Left renal pelvis (tissue), 4 donors: ENCODE measurements around the gene OR1M1. TPM values are rescaled to one million over a fixed set of nuclear protein-coding genes. Genes with fewer than 3 reads are reported as not detected.

Experiments
- DNase-seq, 4 donors: peaks; one replicate each; pipeline ENCODE4 v3.0.0-alpha.2; 2013; ENCODE audit warnings: low read depth in 4 of 4, low spot score in 3 of 4
- polyA plus RNA-seq, 4 donors: library from polyadenylated mRNA; unstranded; fragments of 120-200 nt; gene quantifications; one replicate each; pipeline ENCODE4 v1.2.1, GENCODE V29; 2013; ENCODE audit not compliant: insufficient read length in 4 of 4

The OR1M1 gene
- polyA plus RNA-seq, 4 donors = 0.05 to 0.09 (median 0.07) TPM; not detected in 1

DNA sequence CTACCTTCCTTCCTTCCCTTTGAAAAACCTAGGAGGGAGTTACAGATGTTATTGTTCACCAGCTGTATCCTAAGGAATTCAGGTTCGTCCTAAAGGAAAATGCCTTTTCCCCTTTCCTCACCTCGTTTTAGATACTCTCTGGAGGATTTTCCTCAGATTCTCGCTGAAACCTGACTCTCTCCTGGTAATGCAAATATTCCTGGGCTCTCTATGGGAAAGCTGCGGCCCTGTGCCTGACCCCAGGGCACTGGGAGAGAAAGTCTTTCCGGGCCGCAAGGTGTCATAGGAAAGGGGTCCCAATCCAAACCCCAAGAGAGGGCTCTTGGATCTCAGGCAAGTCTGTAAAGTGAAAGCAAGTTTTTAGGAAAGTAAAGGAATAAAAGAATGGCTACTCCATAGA, 13.1 kb upstream of the OR1M1 start:
- no peak for DNase-seq

DNA sequence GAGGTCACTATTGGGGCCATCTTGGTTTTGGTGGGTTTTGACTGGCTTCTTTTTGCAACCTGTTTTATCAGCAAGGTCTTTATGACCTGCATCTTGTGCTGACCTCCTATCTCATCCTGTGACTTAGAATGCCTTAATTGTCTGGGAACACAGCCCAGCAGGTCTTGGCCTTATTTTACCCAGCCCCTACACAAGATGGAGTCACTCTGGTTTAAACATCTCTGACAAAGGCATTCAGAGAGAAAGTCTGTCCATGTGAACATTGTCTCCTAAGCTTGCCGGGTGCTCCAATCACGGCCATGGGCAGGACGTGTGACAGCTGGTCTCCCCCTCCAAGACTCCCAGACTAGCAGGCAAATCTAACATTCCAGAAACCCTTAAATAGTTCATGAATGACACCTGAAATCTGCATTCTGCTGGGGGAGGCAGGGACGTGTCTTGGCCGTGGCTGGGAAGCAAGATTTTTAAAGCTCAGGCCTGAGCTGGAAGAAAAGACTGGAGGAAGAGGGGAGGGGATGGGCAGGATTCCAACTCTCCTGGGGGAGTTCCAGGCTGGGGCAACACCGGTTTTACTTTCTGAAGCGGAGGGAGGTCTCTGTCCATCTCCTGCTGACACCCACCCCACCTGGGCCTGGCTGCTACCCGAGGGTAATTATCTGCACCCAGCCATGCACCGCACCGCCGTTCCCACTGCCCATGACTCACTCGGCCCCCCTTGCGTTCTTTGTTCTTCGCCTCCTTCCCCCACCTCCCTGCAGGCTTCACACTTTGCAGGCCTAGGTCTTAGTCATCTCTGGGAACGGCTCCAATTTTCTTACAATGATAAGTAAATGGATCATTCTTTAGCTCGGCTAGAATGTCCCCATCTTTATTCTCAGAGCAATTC, 11.6 kb upstream of the OR1M1 start:
- DNase-seq = peak in 3 of 4 donors; percentile 55 to 74 (median 62)

DNA sequence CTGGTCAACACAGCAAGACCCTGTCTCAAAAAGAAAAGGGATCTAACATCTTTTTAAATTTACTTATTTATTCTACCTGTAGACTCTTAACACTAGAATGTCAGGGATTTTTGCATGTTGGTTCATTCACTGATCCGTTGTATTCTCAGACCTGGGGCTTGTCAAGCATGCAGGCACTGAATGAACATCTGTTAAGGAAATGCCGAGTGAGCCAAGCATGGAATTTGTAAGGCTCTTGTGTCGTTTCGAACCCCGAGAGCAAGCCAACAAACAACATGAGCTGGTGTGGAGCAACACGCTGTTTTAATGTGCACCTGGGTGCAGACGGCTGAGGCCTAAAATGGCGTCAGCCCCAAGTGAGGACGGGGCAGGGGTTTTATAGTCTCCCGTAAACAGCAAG, 10.0 kb upstream of the OR1M1 start:
- no peak for DNase-seq

DNA sequence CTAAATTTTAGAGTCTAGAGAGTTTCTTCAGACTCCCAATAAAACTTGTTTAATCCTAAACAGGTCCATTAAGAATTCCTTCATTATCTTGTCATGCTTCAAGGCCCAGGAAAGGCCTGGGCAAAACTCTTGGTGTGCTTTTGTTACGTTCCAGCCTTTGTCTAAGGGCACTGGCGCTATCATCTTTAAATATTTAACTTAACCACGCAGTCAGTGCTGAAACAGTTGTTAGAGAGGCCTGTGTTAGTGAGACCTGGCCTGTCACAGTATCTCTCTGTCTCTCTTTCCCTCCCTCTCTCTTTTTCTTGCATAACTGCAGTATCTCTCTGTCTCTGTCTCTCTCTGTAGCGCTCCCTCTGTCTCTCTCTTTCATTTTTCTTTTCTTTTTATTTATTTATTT, 8.2 kb upstream of the OR1M1 start:
- DNase-seq = no peak

DNA sequence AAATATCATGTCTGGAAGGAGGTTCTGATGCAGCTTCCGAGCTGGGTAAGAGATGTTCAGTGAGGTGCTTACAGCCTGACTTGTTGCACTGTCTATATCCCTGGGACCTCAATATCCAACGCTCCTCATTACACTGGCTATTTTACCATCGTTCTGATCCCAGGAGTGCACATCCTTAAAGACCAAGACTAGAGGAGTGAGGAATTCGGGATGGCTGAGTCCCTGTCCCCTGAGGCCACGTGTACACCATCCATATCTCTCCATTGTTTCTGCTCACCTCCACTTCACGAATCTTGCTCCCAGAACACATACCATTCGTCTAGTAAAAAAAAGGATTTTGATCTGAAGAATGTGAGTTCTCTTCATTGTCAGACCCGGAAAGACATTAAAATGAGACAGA, 20.5 kb downstream of the OR1M1 start, which contains the start of gene OR7G2:
Gene OR7G2 (minus strand): TSS at position 101 of the 400 bp plus-strand sequence. CDS start 4,232 bp downstream, outside the sequence.
- DNase-seq = no peak

DNA sequence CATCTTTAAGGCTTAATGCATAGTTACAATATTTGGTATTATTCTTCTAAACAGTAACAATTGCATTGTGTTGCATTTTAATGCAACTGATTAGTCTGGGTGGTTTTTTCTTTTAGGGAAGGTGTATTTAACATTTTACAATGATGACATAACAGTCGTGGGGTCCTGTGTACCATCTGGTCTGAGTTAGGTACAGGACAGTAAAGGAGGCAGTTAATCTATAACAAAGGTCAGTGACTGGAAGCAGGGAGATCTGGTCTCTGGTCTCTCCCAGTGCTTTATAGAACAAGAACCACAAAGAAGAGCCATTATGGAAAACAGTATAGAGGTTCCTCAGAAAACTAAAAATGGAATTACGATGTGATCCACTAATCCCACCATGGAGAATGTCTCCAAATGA, 23.1 kb downstream of the OR1M1 start:
- no peak for DNase-seq

DNA sequence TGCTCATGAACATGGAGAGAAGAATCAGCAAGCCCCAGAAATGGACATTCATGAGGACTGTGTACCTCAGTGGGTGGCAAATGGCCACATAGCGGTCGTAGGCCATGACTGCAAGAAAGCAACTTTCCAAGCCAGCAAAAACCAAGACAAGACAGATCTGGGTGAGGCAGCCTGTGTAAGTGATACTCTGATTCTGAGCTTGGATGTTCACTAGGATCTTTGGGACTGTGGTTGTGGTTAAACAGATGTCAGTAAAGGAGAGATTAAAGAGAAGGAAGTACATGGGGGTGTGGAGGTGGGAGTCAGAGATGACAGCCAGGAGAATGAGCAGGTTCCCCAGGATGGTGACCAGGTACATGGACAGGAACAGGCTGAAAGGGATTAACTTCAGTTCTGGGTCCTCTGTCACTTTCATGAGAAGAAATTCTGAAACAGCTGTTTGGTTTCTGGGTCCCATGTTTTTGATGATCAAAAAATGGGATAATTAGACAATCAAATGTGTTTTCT, 28.5 kb downstream of the OR1M1 start, which contains the start of gene OR7G1:
Gene OR7G1 (minus strand): TSS at position 457 of the 507 bp plus-strand sequence. CDS start 0 bp downstream, at position 457.
- DNase-seq = no peak

DNA sequence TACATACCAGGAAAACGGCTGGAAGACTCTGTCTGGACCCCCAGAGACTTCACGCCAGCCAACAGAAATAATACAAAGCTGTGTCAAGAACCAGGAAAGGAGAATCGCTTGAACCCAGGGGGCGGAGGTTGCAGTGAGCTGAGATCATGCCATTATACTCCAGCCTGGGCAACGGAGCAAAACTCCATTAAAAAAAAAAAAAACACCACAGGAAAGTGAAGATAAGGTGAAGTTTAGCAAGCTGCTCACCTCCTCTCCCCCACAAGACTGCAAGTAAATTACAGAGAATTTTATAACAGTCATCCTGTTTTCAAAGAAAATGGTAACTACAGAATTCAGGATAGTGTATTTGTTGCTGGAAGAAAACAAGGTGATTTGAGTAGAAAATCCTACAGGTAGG, 29.7 kb downstream of the OR1M1 start:
- no peak for DNase-seq

DNA sequence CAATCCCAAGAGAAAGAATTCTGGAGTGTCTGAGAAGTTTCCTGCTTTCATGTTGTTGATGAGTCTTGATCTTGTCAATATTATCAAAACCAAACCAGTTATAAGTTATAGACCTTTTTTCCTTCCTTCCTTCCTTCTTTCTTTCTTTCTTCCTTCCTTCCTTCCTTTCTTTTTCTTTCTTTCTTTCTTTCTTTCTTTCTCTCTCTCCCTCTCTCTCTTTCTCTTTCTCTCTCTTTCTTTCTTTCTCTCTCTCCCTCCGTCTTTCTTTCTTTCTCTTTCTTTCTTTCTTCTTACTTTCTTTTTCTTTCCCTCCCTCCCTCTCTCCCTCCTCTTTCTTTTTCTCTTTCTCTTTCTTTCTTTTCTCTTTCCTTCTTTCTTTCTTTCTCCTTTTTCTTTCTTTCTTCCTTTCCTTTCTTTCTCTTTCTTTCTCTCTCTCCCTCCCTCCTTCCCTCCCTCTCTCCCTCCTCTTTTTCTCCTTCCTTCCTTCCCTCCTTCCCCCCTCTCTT, 40.1 kb downstream of the OR1M1 start, which contains the start of gene OR7G3:
Gene OR7G3 (minus strand): TSS at position 51 of the 506 bp plus-strand sequence. CDS start 0 bp downstream, at position 51.
- DNase-seq = no peak

DNA sequence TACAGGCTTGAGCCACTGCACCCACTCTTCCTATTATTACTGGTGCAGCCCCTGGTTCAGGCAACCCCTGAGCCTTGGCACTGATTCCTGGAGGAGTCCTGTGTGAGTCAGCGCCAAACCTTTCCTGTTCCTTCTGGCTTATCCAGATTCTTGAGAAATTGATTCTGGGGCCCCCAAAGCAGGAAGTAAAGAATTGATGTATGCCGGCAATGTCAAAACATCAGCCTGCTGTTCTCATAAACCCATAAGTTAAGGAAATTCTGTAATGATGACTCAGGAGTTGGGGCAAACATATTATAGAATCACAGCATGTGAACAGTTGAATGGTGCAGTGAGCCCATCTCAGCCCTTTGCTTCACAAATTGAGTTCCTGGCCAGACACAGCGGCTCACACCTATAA, 41.3 kb downstream of the OR1M1 start:
- no peak for DNase-seq

DNA sequence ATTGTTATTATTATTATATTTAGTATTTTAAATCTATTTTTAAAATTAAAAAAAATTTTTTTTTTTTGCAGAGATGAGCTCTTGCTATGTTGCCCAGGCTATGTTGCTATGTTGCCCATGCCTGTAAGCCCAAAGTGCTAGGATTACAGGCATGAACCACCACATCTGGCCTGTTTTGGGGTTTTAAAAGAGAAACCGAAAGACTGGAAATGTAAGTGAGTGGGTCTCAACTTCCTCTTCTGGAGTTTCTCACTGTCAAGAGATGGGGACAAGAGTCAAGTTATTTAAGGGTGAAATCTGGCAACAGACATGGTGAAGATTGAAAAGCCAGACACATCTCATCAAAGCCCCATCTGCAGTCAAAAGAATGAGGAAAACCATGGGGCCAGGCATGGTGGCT, 44.1 kb downstream of the OR1M1 start:
- DNase-seq = no peak

DNA sequence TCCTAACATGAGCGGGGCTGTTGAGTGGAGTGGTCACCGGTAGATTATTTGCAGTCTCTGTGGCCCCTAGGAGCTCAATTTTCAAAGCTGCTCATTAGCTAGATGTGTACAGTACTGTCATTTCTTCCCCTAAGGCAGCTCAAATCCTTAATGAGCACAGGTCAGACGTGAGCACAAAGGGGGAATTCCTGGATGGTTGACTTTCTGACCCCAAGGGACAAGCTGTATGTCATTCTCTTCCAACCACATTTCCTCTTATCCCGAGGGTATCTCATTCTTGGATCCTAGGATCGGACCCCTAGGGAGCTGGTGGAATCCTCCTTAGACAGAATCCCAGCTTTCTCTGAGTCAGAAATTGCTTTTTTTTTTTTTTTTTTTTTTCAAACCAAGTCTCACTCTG, 45.6 kb downstream of the OR1M1 start:
- no peak for DNase-seq

DNA sequence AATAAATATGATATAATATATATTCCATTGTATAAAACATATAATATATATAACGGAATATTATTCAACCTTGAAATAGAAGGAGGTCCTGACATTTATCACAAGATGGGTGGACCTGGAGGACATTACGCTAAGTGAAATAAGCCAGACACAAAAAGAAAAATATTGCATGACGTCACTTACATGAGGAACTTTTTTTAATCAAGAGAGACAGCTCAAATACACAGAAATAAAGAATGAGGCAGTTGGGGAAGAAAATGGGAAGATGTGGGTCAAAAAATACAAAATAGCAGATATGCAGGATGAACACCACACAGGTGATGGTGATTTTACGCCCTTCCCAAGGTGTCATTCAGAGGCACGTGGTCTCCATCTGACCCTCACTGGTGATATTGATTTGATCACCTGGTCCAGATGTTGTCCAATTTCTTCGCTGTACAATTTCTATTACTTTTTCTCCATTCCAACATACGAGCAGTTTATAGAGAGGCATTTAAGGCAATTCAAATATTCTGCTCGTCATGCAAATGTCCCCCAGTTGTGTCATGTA, 52.8 kb downstream of the OR1M1 start:
- no peak for DNase-seq

DNA sequence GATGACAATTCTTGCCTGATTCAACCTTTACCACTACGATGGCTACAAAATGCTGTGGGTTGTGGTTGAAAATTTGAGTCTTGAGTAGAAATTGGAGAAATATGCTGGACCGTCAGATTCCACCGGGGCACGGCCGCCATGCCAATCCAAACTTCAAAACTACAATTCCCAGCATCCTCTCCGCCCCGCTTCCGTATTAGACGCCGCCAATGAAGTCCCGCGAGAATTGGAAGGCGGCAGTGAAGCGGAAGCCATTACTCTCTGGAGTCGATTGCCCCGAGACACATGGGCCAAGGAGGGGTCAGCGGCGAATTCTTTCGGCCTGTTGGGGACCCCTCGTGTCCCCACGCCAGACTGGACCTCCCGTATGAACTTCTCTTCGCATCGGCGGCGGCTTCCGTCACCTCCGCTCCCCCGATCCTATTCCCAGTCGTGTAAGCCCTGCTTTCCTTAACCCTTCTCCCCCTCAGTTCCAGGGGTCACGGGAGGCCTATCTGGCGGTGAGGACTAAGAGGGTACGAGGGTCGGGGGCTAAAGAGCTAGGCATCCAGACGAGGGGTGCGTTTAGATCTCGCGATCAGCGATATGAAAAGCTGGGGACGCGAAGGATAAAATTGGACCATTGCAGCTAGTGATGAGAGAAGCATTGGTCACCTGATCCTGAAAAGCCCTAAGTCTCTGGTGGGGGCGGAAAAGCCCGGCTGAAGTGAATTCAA, 53.5 kb downstream of the OR1M1 start, which contains the start of gene ZNF317:
Gene ZNF317 (plus strand): TSS at position 239 of the 716 bp plus-strand sequence. CDS start 15,620 bp downstream, outside the sequence.
- DNase-seq = peak; percentile 84 to 94 (median 90)

DNA sequence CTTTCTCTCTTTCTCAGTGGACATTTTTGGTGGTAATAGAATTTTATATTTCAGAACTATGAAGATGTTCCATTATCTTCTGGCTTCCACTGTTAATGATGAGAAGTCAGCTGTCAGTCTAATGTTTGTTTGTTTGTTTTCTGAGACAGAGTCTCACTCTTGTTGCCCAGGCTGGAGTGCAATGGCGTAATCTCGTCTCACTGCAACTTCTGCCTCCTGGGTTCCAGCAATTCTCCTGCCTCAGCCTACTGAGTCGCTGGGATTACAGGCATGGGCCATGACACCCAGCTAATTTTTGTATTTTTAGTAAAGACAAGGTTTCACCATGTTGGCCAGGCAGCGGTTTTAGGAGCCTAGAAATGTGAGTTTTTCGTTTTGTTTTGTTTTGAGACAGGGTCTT, 58.1 kb downstream of the OR1M1 start:
- no peak for DNase-seq

Other genes starting within 250 kb of the OR1M1 start
- under 1 TPM; 0.14 to 0.22 (median 0.17) TPM for gene MUC16, start 76.7 kb upstream of the OR1M1 start, polyA plus RNA-seq
- under 1 TPM in 1 of 4 donors, not detected in 3; 0.05 TPM for gene OR7G2, start 20.4 kb downstream of the OR1M1 start, polyA plus RNA-seq
- gene OR7G1, start 28.7 kb downstream of the OR1M1 start, polyA plus RNA-seq = not detected
- gene OR7G3, start 39.9 kb downstream of the OR1M1 start, polyA plus RNA-seq = not detected
- 10 to 100 TPM; 27.4 to 40.8 (median 38.1) TPM for gene ZNF317, start 53.3 kb downstream of the OR1M1 start, polyA plus RNA-seq
- under 1 TPM; 0.05 to 0.13 (median 0.09) TPM for gene OR7D2, start 91.9 kb downstream of the OR1M1 start, polyA plus RNA-seq
- under 1 TPM in 3 of 4 donors, not detected in 1; 0.03 to 0.04 (median 0.03) TPM for gene OR7D4, start 132.5 kb downstream of the OR1M1 start, polyA plus RNA-seq
- gene OR7E24, start 163.9 kb downstream of the OR1M1 start, polyA plus RNA-seq = not detected
- 1 to 10 TPM; 6.3 to 7.5 (median 7.0) TPM for gene ZNF699, start 222.8 kb downstream of the OR1M1 start, polyA plus RNA-seq
- gene ZNF559, start 237.1 kb downstream of the OR1M1 start, polyA plus RNA-seq = 10 to 100 TPM; 60.9 to 72.3 (median 70.1) TPM